ENCODE data around the gene ZNF141.
"Not testable (repeated sequence)": the region's sequence is repeated elsewhere in the genome, so short reads cannot be mapped to it uniquely, and the experiment has no call there.

ZNF141 gene

GRCh38 chr4:337143-337931, at the start of gene ZNF141:
ZNF141 (plus strand) TSS chr4:337814; CDS start chr4:337984, 170 bp downstream.
- DNase-seq, result peak; percentile 80

GRCh38 chr4:288891-289290, 48.7 kb upstream of the ZNF141 start:
- DNase-seq, result no peak

GRCh38 chr4:294732-295131, 42.9 kb upstream of the ZNF141 start:
- no peak for DNase-seq

- no peak for DNase-seq
Observed at GRCh38 chr4:302381-302780, 35.2 kb upstream of the ZNF141 start.

GRCh38 chr4:304516-304915, 33.1 kb upstream of the ZNF141 start:
- DNase-seq, result not testable (repeated sequence)

GRCh38 chr4:304969-305680, 32.5 kb upstream of the ZNF141 start, which contains the start of gene ZNF732:
ZNF732 (minus strand) TSS chr4:305474; CDS start chr4:305310, 164 bp downstream.
- DNase-seq, result no peak

GRCh38 chr4:306551-306961, 31.1 kb upstream of the ZNF141 start:
- DNase-seq, result no peak

- no peak for DNase-seq
Observed at GRCh38 chr4:309807-310206, 27.8 kb upstream of the ZNF141 start.

- no peak for DNase-seq
Observed at GRCh38 chr4:314296-314903, 23.2 kb upstream of the ZNF141 start.

- no peak for DNase-seq
Observed at GRCh38 chr4:328729-329128, 8.9 kb upstream of the ZNF141 start.

GRCh38 chr4:335515-335914, 2.1 kb upstream of the ZNF141 start:
- DNase-seq, result no peak

GRCh38 chr4:336099-336892, 1.3 kb upstream of the ZNF141 start:
- no peak for DNase-seq

- DNase-seq, result no peak
Observed at GRCh38 chr4:336893-337142, 796 bp upstream of the ZNF141 start.

- DNase-seq, result no peak
Observed at GRCh38 chr4:337932-338758, 531 bp downstream of the ZNF141 start.

GRCh38 chr4:338759-339097, 1.1 kb downstream of the ZNF141 start:
- DNase-seq, result no peak

- no peak for DNase-seq
Observed at GRCh38 chr4:340011-340410, 2.4 kb downstream of the ZNF141 start.

GRCh38 chr4:373062-373839, 35.6 kb downstream of the ZNF141 start:
- no peak for DNase-seq

GRCh38 chr4:374298-375160, 36.9 kb downstream of the ZNF141 start:
- no peak for DNase-seq

- no peak for DNase-seq
Observed at GRCh38 chr4:384311-385010, 46.8 kb downstream of the ZNF141 start.

Data from NCI-H2171 (cell line).